ENCODE measurements around the gene RBFOX2. TPM values are rescaled to one million over a fixed set of nuclear protein-coding genes. Genes with fewer than 3 reads are reported as not detected.

Gene RBFOX2
- polyA plus RNA-seq, 2 of the 4 experiments (the other 2 are of a cell fraction): 30.3 to 77.7 TPM

- DNase-seq (ENCODE audit: low read depth in 1 of 2, low spot score in 1 of 2) (peak in 1 of 2 experiments; percentile 7), FAIRE-seq (no peak), ATAC-seq (peak; percentile 43 to 78; a peak in 3 of 6 replicates)
- no peak overlapping the region for H3K4me3 ChIP-seq
- ChIA-PET CTCF (interaction anchor here (1.8 kb wide), 1 partner anchor 11 kb away, joined by 5 read pairs; no protein-coding TSS in a partner anchor), POLR2A (no interaction called here)
- H3K4me1 ChIP-seq: peaks cover 35% of the 10 kb centered on the region
- peak overlapping the region; percentile 40 for H3K4me2 ChIP-seq
- H3K27ac ChIP-seq: peak overlapping the region in 1 of 2 experiments; percentile 63; a peak in 3 of 6 replicates
- 76% methylated on average over 5 of the region's 5 CpGs for WGBS (ENCODE audit: missing lambda C conversion rate)
- no peaks in the 10 kb centered on the region for H3K9me3 ChIP-seq
- TF ChIP-seq E2F6 (IDR thresholded peaks at IDR 0.05; ENCODE audit: borderline replicate concordance, low read depth) (no peak), MAZ (IDR thresholded peaks at IDR 0.05; ENCODE audit: borderline replicate concordance, low read depth, low read length) (no peak), RNF2 (IDR thresholded peaks at IDR 0.05; ENCODE audit: borderline replicate concordance, low read depth) (no peak), JUNB (IDR thresholded peaks at IDR 0.05) (no peak), PHF8 (IDR thresholded peaks at IDR 0.05; ENCODE audit: borderline replicate concordance, low read depth) (no peak), ZFP36 (IDR thresholded peaks at IDR 0.05; ENCODE audit: borderline replicate concordance, partially characterized antibody) (no peak), HOXB5 (CRISPR knock-in tag; IDR thresholded peaks at IDR 0.05) (no peak), HOXB13 (CRISPR knock-in tag; IDR thresholded peaks at IDR 0.05; ENCODE audit: low read depth) (no peak), EHF (CRISPR knock-in tag; IDR thresholded peaks at IDR 0.05) (no peak), NFE2L2 (conservative IDR thresholded peaks at IDR 0.05; ENCODE audit: low read length) (no peak), HES2 (IDR thresholded peaks at IDR 0.05) (no peak), ELK1 (IDR thresholded peaks at IDR 0.05; ENCODE audit: low read depth, low read length) (no peak), CHD2 (IDR thresholded peaks at IDR 0.05; ENCODE audit: low read length, partially characterized antibody) (no peak), KDM1A (IDR thresholded peaks at IDR 0.05; ENCODE audit: low read depth) (no peak), CBX8 (IDR thresholded peaks at IDR 0.05) (no peak), CEBPB (IDR thresholded peaks at IDR 0.05) (no peak), ZSCAN20 (CRISPR knock-in tag; IDR thresholded peaks at IDR 0.05) (no peak), BCL3 (IDR thresholded peaks at IDR 0.05) (no peak), POLR2A (IDR thresholded peaks at IDR 0.05; ENCODE audit: low read length) (no peak), RCOR1 (IDR thresholded peaks at IDR 0.05; ENCODE audit: low read depth, low read length) (no peak)
Measured at GRCh38 chr22:35883031-35883620, 145.5 kb downstream of the RBFOX2 start.

- no peak for TF ChIP-seq HES2 (IDR thresholded peaks at IDR 0.05)
- TF ChIP-seq ZFP36 (IDR thresholded peaks at IDR 0.05; ENCODE audit: borderline replicate concordance, partially characterized antibody): no peak
- no peak for TF ChIP-seq ELK1 (IDR thresholded peaks at IDR 0.05; ENCODE audit: low read depth, low read length)
- TF ChIP-seq RFX5 (IDR thresholded peaks at IDR 0.05): no peak
- no peak for TF ChIP-seq ZC3H11A (IDR thresholded peaks at IDR 0.05)
- TF ChIP-seq PHF8 (IDR thresholded peaks at IDR 0.05; ENCODE audit: borderline replicate concordance, low read depth): no peak
- TF ChIP-seq MAZ (IDR thresholded peaks at IDR 0.05; ENCODE audit: borderline replicate concordance, low read depth, low read length): no peak
- TF ChIP-seq PBX3 (IDR thresholded peaks at IDR 0.05): no peak
- TF ChIP-seq SREBF2 (IDR thresholded peaks at IDR 0.05): no peak
- TF ChIP-seq RARB (CRISPR knock-in tag; IDR thresholded peaks at IDR 0.05): no peak
- TF ChIP-seq HOXB13 (CRISPR knock-in tag; IDR thresholded peaks at IDR 0.05; ENCODE audit: low read depth): no peak
- no peak for TF ChIP-seq MYC (IDR thresholded peaks at IDR 0.05; ENCODE audit: borderline replicate concordance, low read length)
- TF ChIP-seq KDM1A (IDR thresholded peaks at IDR 0.05; ENCODE audit: low read depth): no peak
- TF ChIP-seq TP53 (CRISPR knock-in tag; IDR thresholded peaks at IDR 0.05): no peak
- no peak for FAIRE-seq
- CTCF ChIA-PET: no interaction called here
Measured at GRCh38 chr22:35882211-35883030, 146.2 kb downstream of the RBFOX2 start.

More at GRCh38 chr22:35882211-35883030, 146.2 kb downstream of the RBFOX2 start:
- H3K4me2 ChIP-seq: peak overlapping the region; percentile 40
- H3K9me3 ChIP-seq: no peaks in the 10 kb centered on the region
- 80% methylated on average over 5 of the region's 5 CpGs for WGBS (ENCODE audit: missing lambda C conversion rate)
- ATAC-seq (no peak), DNase-seq (ENCODE audit: low read depth in 1 of 2, low spot score in 1 of 2) (no peak)
- H3K27ac ChIP-seq: peak overlapping the region in 1 of 2 experiments; percentile 63; a peak in 2 of 6 replicates
- H3K4me3 ChIP-seq: no peak overlapping the region
- peaks cover 30% of the 10 kb centered on the region for H3K4me1 ChIP-seq
- POLR2A ChIA-PET: no interaction called here
